SIG-M5 (cell line): Measurements from ENCODE around the gene SYNGAP1.
"Not testable (repeated sequence)": the region's sequence is repeated elsewhere in the genome, so short reads cannot be mapped to it uniquely, and the experiment has no call there.

ENCODE experiments used
- DNase-seq: peaks from one replicate; lab custom pipeline; 2025; lab: John Stamatoyannopoulos, UW

Gene SYNGAP1

DNA sequence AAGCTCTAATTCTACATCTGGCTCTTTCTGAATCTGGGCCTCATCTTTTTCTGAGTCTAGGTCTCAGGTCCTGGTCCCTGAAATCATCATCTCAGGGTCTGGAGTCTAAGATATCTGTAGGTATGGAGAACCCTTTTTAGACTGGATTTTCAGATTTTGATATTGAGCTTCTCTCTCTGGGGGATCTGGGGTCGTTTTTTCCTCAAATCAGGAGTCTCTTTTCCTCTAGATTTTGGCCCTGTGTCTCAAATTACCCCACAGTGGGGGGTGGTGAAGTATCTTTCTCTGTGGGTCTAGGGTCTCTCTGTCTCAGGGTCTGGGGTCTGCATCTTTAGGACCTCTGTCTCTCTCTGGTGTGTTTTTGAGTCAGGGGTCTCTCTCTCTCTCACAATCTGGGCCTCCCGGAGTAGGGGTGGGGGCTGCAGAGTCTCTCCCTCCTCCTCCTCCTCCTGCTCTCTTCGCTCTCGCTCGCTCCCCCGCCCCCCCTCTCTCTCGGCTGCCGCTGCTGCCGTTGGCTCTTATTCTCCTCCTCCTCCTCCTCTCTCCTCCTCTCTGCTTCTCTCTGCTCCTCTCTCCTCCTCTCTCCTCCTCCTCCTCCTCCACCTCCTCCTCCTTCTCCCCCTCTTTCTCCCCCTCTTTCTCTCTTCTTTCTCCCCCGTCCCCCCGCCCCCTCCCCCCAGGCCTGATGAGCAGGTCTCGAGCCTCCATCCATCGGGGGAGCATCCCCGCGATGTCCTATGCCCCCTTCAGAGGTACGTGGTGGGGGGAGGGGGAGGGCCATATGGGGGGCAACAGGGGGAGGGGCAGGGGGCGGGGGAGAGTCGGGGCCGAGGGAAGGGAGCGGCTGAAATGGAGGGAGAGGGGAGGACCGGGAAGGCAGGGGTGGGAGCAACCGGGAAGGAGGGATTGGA is at the start of gene SYNGAP1:
SYNGAP1 (plus strand) TSS at position 486 of the 911 bp plus-strand sequence; CDS start at position 686, 200 bp downstream.
- DNase-seq, result no peak

GRCh38 chr6:33371901-33372300 is 48.0 kb upstream of the SYNGAP1 start:
- DNase-seq, result not testable (repeated sequence)

- no peak for DNase-seq
Measured at GRCh38 chr6:33372526-33373123, 47.2 kb upstream of the SYNGAP1 start.

DNA sequence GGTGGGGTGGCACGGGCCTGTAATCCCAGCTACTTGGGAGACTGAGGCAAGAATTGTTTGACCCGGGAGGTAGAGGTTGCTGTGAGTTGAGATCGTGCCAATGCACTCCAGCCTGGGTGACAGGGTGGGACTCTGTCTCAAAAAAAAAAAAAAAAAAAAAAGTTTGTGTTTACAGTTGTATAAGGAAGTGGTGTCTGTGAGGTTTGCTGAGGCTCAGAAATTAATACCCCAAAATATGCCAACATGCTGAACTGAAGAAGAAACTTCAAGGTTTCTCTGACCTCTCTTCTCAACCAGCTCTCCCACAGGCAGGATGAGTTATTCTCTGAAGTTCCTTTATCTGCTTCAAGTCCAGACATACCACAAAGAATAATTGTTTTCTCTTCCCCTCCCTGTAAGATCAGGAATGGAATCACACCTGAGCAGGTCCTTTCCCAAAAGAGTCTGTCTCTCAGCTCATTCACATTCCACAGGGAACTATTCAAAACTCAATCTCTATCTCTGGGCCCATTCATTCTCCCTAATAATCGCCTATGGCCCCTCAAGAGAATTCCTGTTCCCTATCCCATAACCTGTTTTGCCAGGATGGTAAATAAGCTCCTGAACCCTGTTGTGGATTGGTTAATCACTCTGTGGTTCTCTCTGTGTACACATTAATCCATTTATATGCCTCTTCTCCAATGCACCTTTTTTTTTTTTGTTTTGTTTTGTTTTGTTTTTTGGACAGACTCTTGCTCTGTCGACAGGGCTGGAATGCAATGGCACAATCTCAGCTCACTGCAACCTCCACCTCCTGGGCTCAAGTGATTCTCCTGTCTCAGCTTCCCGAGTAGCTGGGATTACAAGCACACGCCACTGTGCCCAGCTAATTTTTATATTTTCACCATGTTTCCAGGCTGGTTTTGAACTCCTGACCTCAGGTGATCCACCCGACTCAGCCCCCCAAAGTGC is 45.6 kb upstream of the SYNGAP1 start:
- no peak for DNase-seq

GRCh38 chr6:33375143-33375671 is 44.7 kb upstream of the SYNGAP1 start:
- no peak for DNase-seq

DNA sequence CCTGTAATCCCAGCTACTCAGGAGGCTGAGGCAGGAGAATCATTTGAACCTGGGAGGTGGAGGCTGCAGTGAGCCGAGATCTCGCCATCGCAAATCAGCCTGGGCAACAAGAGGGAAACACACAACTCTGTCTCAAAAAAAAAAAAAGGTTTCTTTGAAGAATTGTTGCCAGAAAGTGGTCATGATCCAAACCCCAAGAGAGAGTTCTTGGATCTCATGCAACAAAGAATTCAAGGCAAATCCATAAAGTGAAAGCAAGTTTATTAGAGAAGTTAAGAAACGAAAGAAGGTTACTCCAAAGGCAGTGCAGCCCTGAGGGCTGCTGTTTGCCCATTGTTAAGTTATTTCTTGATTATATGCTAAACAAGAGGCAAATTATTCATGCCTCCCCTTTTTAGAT is 42.7 kb upstream of the SYNGAP1 start:
- DNase-seq, result no peak

- DNase-seq, result not testable (repeated sequence)
Measured at GRCh38 chr6:33379184-33379583, 40.7 kb upstream of the SYNGAP1 start.

GRCh38 chr6:33380272-33380981 is 39.4 kb upstream of the SYNGAP1 start:
- no peak for DNase-seq

GRCh38 chr6:33383427-33384185 is 36.3 kb upstream of the SYNGAP1 start:
- no peak for DNase-seq

DNA sequence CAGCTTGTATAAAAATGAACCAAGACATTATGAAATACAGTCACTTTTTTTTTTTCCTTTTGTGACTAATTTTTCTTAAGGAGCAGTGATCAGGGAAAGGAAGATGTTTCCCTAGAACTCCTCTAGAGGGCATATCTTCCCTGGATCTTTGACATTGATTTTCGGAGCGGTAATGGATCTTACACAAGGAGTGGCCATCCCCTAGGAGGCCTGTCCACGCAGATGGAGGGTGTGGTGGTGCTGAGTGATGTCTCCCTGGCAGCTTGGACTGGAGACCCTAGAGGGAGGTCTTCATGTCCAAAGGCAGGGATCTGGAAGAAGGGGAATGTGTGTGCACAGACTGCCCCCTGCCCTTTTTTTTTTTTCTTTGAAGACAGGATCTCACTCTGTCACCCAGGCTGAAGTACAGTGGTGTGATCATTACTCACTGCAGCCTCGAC is 35.3 kb upstream of the SYNGAP1 start:
- no peak for DNase-seq

DNA sequence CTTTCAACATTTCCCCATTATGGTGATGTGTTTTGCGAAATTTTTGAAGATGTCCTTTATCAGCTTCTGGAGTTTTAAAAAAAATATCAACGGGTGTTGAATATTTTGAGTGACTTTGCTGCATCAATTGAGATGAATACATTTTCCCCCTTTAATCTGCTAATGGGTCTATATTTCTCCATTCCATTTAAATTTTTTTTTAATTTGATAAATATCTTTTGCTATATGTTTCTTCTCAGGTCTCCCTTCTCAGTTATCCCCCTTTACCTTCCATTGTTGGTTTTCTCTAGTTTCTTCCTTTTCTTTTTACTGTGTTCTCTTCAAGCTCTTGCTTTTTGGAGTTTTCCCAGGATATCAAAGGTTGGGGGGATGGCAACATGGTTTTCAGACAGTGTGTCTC is 29.7 kb upstream of the SYNGAP1 start:
- no peak for DNase-seq

DNA sequence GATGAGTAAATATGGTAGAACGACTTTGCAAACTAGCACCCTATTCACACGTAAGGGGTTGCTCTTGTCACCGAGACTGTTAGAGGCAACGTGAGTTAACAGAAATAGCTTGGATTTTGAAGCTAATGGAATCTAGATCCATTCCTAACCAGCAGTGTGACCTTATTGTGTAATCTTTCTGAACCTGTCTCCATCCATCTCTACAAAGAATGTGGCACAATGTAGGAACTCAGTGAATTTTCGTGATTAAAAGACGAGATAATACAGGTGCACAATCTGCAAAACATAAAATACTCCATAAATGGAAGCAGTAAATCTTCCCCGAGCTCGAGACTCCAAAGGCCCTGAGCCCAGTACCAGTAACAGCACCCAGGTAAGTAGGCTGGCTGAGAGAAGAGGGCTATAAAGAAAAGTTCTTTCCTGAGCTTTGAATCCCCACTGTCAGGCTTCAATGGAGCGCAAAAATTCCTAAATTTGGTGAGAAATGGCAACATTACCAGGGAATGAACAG is 29.0 kb upstream of the SYNGAP1 start:
- no peak for DNase-seq

DNA sequence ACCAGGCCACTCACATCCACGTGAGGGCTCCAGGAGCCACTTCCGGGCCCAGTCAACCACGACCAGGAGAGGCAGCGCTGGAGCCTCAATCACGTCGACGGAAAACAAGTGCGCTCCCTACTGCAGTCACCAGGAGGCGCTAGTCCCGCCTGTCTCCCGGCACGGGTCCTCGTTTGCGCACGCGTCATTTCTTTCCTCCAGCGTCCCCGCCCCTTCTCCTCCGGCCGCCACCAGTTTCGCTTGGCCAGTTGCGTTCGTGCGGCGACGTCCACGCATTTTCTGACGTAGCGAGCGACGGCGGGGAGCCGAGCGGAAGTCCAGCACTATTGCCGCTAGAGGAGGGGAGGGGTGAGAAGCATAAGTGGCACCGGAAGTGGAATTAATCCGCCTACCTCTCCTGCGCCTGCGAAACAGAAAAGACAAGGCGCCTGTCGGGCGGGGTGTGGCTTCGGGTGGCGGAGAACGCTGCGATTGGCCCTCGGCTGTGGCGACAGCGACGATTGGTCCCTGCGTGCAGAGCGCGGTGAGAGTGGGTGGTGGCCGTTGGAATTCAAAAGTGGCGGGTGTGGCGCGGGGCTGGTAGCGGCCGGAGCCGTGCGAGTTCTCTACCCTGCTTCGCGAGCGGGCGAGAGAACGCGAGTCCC is 28.5 kb upstream of the SYNGAP1 start, which contains the start of gene KIFC1:
KIFC1 (plus strand) TSS at position 546 of the 644 bp plus-strand sequence. CDS start 163 bp downstream, outside the sequence.
- DNase-seq, result peak; percentile 90

- DNase-seq, result no peak
Measured at GRCh38 chr6:33391922-33392594, 27.8 kb upstream of the SYNGAP1 start.

GRCh38 chr6:33392595-33392948 is 27.3 kb upstream of the SYNGAP1 start:
- no peak for DNase-seq

DNA sequence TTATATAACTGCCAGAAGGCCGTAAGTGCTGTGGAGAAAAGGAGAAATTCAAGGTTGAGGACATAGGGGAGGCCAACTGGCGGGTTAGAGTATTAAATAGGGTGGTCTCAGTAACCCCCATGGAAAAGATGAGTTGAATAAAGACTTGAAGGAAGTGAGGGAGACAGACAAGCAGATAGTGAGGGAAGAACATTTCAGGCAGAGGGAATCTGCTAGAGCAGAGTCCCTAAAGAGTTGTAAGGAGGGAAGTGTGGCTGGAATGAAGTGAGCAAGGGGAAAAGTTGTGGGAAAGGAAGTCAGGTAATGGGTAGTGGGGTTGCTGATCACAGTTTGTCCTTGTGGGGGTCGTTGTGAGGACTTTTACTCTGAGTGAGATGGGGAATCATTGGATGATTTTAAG is 26.9 kb upstream of the SYNGAP1 start:
- DNase-seq, result no peak

DNA sequence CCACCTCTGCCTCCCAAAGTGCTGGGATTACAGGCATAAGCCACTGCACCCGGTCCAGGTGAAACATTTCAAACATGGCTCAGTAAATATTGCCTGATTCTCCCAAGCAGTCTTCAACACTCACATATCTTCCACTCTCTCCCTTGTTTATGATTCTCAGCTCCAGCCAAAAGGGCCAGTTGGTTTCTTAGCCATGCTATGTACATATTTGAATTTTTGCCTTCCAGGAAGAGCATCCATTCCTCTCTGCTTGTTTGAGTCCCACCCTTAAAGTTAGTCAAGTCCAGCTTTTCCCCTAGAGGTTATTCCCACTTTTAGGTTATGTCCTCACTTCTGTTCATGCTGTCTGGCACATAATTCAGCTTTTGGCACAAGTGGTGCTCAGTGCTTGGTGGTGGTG is 22.3 kb upstream of the SYNGAP1 start:
- DNase-seq, result no peak

- not testable (repeated sequence) for DNase-seq
Measured at GRCh38 chr6:33398601-33399000, 21.3 kb upstream of the SYNGAP1 start.

GRCh38 chr6:33399881-33400280 is 20.0 kb upstream of the SYNGAP1 start:
- not testable (repeated sequence) for DNase-seq
